GM19099 (cell line): Measurements from ENCODE around the gene PRPF18.

ENCODE experiments used
- POLR2A ChIP-seq: IDR thresholded peaks from 3 replicates; pipeline ENCODE4 v1.6.1; 2011; ENCODE audit warnings: low read depth; ENCODE audit not compliant: insufficient read length; ENCODE audit errors: extremely low read depth

PRPF18 gene

GRCh38 chr10:13629116-13629515 lies 42.4 kb downstream of the PRPF18 start:
- TF ChIP-seq POLR2A, result no peak

- TF ChIP-seq POLR2A, result no peak
Measured at GRCh38 chr10:13630231-13630630, 43.5 kb downstream of the PRPF18 start.

DNA sequence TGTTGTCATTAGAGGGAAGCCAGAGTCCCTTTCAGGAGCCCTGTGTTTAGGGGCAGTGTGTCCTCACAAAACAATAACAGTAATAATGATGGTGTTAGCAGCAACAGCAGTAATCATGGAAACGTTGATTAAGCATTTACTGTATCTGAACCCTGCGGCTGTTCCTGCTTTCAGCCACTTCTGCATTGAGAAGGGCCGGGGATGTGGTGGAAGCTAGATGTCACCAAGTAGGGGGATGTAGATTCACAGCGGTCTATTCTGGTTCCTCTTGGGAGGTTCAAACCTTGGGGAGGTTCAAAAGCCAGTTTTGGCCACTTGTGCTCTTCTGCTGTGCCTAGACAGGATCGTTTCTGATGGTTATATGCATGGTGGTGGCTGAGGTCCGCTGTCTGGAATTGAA lies 44.8 kb downstream of the PRPF18 start:
- no peak for TF ChIP-seq POLR2A

GRCh38 chr10:13632440-13632839 lies 45.7 kb downstream of the PRPF18 start:
- no peak for TF ChIP-seq POLR2A

- TF ChIP-seq POLR2A, result no peak
Measured at GRCh38 chr10:13632884-13633440, 46.2 kb downstream of the PRPF18 start.

GRCh38 chr10:13633689-13634088 lies 46.9 kb downstream of the PRPF18 start:
- TF ChIP-seq POLR2A, result no peak

GRCh38 chr10:13634207-13634606 lies 47.4 kb downstream of the PRPF18 start:
- TF ChIP-seq POLR2A, result no peak

- TF ChIP-seq POLR2A, result no peak
Measured at GRCh38 chr10:13636776-13637175, 50.0 kb downstream of the PRPF18 start.

GRCh38 chr10:13637303-13637856 lies 50.6 kb downstream of the PRPF18 start:
- no peak for TF ChIP-seq POLR2A

DNA sequence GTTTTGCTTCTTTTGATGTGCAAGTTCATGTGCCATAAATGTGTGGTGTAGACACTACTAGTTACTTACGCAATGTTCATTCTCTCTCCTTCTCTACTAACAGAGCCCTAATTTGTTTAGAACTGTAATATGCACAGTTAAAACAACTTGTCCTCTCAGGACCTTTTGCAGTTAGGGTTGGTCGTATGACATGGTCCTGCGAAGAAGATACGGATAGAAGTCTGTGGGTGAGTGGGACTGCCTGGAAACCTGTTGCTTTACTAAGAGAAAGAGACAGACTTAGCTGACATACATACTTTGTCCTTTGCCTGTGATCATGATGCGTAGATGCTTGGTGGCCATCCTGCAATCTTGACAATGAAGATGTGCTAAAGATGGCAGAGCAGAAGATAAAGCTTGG lies 51.1 kb downstream of the PRPF18 start:
- TF ChIP-seq POLR2A, result no peak

GRCh38 chr10:13642293-13642692 lies 55.5 kb downstream of the PRPF18 start:
- TF ChIP-seq POLR2A, result no peak

- no peak for TF ChIP-seq POLR2A
Measured at GRCh38 chr10:13643016-13643415, 56.3 kb downstream of the PRPF18 start.

- no peak for TF ChIP-seq POLR2A
Measured at GRCh38 chr10:13644866-13645265, 58.1 kb downstream of the PRPF18 start.

DNA sequence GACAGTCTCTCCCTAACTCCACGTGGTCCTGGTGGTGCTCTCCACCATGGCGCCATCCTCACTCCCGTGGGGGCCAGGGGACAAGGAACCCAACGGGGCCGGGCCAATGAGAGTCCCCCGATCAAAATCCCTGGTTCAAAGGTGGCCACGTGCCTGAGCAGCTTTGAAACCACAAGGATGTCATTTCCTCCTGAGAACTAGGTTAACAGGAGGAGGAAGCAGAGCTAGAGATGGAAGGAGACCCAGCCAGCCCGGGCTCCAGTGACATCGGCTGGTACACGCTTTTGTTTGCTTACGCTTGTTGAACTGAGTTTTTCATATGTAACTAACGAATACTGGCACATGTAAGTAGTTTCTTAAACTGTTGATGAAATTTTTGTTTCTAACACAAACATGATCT lies 61.7 kb downstream of the PRPF18 start:
- no peak for TF ChIP-seq POLR2A

GRCh38 chr10:13649844-13650520 lies 63.2 kb downstream of the PRPF18 start:
- TF ChIP-seq POLR2A, result no peak

DNA sequence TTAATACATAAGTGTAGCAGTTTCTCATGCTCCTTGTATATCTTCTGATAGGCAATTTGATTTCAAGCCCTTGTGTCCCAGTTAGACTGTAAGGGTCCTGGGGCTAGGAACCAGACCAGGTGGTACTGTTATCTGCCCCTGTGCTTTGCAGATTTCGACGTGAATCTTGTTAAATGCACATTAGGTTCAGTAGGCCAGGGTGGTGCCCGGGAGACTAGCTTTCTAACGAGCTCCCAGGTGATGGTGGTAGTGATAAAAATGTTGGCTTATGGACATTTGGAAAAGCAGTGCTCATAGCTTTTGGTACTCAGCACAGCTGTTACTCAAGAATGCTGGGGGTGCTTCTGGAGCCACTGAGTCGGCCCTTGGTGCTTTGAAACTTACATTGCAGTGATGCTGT lies 64.2 kb downstream of the PRPF18 start:
- no peak for TF ChIP-seq POLR2A
